HG02840 (cell line): ENCODE measurements around the gene PAXX.

Source experiments
- ATAC-seq: cut with Tn5 transposase; IDR thresholded peaks from one replicate; pipeline ENCODE4 v1.9.1; 2021; ENCODE audit warnings: mild to moderate bottlenecking, moderate library complexity, moderate number of reproducible peaks; ENCODE audit not compliant: unreplicated experiment, low FRiP score

Gene PAXX

DNA sequence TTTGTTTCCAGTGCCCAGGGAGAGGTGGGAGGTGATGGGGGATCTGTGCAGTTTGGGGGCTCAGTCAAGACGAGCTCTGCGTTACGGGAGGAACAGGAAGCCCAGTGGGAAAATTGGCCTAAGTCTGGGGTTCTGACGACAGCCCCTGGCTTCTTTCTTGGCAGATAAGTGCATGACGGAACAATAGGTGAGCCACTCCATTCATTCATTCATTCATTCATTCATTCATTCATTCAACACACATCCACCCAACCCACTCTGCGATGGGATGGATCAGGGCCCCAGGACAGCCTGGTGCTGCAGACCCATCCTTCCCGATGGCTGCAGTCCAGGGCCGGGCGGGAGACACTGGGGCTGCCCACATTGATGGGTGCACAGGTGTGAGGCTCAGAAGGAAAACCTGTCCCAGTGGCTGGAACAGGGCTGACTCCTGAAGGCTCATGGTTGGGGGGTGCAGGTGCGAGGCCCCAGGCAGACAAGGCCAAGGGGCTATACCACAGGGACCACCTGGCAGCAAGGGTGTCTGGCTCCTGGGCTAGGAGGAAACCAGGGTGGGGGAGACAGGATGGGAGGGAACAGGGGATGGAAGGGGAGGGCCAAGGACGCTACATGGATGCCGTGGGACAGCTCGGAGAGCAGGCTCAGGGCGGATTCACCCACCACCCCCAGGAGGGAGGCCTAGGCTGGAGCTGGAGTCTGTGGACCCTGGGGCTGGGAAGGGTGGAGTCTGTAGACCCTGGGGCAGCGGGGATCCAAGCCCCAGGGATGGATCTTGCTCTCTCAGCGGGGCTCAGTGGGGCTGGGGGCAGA, 11.3 kb upstream of the PAXX start:
- no peak for ATAC-seq

DNA sequence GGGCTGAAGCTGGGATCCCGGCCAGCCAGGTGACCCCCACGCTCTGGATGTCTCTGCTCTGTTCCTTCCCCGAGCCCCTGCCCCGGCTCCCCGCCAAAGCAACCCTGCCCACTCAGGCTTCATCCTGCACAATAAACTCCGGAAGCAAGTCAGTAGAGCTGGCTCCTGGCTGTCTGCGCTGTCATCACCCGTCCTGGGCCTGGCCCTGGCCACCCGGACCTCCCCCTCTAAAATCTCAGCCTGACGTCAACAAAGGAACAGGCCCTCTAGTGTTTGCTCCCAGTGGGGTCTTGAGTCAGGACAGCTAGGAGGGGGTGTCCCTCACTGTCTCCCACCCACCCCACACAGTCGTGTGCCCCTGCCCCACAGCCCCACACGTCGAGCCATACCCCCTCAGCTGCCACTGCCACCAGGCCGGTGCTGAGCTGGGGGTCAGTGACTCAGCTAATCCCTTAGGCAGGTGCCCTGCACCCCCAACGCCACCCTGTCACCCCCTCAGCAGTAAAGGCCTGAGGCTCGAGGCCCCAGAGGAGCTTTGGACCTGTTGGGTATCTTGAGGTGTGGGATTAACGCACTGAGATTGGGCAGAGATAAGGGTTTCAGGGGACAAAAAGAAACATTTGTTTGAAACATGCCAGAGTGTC, 10.5 kb upstream of the PAXX start:
- ATAC-seq = no peak

DNA sequence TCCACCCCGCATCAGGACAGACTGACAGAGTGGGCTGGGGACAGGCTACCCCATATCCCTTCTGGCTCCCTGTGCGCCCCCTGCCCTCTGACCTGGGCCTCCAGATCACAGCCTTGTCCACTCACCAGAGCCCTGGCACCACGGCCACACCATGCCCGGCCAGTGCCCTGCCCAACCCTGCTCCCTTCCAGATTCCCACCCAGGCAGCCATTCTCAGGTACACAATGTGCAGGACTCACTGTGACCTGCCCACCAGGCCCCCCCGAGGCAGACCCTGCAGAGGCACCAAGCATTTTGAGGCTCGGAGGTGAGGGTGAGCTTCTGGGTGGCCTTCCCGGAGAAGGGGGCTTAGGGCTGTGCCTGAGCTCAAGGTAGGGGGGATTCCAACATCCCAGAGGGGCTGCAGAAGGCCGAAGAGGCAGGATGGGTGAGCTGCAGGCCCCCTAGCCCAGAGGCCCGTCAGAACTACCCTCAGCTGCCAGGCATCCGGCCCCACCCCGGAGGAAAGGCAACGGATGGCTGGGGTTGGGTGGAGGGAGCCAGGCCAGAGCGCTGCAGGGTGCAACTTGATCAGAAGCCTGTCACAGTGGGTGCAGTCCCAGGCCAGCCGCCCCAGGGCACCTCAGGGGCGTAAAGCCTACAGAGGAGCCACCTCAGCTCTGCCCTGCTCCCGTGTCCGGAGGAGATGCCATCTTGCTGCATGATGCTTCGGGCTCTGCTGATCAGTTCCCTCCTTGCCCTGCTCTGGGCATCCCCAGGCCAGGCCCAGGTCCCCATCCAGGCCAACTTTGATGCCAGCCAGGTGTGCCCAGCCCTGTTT, 9.8 kb upstream of the PAXX start, which contains the start of gene LCNL1:
Gene LCNL1, plus strand, starts transcription at position 762 of the 820 bp plus-strand sequence. CDS start 594 bp downstream, outside the sequence.
- no peak for ATAC-seq

DNA sequence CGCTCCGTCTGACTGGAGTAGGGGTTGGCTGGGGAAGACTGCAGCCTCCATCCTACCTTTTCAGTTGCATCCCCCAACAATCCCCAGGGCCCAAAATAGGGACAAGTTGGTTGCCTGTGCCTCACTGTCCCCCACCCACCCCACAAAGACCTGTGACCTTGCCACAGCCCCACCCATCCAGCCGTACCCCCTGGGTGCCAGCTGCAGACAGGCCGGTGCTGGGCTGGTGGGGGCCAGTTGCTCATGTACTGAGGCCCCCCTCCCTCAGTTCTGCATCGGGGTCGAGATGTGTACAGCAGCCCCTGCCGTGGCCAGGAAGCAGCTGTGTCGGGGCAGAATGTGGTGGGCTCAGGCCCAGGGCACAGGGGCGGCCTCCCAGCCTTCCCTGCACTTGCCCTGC, 9.1 kb upstream of the PAXX start:
- no peak for ATAC-seq

DNA sequence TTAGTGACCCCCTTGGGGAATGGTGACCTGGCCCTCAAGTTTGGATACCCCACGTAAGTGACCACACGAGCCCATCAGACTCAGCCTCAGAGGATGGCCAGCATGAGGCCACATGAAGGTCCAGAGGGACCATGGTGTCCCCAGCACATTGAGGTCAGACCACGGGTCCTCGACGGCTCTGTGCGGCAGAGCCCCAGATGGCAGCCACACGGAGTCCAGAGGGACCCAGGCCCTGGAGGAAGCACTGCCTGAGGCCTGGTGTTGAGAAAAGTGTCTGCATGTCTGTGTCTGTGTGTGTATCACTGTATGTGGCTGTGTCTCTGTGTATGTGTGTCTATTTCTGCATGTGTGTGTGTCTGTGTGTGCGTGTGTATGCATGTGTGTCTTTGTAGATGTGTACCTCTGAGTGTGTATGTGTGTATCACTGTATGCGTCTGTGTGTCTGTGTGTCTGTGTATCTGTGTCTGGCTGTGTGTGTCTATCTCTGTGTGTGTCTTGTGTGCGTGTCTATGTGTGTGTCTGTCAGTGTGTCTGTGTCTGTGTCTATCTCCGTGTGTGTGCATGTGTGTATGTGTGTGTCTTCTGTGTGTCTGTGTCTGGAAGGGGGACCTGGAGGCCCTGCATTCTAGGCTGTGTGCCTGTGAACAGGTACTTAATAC, 8.4 kb upstream of the PAXX start:
- no peak for ATAC-seq

DNA sequence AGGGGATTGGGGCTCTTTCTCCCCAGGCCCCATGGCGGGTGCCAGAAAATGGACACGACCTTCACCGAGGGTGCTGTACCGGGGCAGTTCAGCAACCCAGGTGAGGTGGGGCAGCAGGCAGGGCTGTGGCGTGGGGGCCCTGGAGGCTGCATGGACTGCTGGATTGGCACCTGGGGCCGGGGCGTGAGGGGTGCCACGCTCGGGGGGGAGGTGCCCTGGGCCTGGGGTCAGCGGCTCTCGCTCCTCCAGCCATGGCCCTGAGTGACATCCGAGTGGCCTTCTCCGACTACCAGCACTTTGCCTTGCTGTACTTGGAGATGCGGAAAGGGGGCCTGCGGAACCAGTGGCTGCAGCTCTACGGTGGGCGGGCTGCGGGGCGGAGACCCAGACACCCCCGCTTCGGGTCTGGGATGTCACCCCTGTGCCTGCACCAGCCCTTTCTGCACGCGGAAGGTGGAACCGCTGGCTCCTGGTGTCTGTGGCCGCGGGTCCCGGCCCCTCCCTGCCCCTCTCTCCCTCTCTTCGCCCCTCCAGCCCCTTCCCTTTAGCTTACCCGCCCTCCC, 7.7 kb upstream of the PAXX start:
- no peak for ATAC-seq

DNA sequence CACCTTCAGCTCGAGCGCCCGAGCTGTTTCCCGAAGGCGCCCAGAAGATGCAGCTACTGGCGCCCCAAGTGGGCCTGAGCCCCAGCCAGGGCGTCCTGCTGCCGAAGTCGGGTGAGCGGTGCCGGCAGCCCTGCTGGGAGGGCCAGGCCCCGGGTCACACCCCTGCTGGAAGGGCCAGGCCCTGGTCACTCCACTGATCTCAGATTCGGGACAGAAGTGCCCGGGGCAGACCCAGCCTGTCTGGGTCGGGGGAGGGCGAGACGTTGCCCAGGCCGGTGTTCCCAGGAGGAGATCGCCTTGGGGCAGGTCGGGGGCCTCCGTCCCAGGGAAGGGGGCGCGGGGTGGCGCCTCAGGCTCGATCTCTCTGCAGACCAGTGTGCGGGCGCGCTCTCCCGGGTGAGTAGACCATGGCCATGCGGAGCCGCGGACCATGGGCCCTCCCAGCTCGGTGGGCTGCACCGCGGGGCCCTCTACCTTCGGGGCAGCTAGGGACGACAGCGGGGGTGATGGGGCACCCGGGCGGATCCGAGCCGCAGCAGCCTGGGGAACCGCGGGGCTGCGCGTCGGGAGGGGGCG, 7.1 kb upstream of the PAXX start:
- no peak for ATAC-seq

DNA sequence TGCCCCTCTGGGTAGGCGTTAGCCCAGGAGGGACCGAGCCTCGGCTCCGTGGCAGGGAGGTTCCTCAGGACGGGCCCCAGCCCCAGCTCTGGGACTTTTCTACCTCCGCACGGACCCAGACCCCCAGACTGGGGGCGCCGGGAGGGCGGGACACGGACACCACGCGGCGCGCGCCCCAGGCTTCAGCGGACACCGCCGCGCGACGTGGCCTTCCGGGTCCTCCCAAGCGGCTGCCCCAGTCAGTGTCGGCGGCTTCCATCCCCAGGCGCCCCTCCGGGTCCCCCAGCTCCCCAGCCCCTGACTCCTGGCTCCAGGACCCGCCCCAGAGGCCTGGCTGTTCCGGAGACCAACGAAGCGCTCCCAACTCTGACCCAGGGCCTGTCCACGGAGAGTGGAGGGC, 6.4 kb upstream of the PAXX start:
- ATAC-seq = no peak

DNA sequence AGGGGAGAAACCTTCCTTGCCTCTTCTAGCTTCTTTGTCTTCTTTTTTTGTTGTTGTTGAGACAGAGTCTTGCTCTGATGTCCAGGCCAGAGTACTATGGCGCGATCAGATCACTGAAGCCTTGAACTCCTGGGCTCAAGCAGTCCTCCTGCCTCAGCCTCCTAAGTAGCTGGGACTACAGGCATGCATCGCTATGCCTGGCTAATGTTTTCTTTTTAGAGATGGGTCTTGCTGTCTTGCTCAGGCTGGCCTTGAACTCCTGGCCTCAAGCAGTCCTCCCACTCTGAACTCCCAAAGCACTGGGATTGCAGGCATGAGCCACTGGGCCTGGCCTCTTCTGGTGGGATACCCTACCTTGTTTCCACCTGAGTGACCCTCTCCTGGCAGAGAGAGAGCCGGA, 3.4 kb upstream of the PAXX start:
- no peak for ATAC-seq

DNA sequence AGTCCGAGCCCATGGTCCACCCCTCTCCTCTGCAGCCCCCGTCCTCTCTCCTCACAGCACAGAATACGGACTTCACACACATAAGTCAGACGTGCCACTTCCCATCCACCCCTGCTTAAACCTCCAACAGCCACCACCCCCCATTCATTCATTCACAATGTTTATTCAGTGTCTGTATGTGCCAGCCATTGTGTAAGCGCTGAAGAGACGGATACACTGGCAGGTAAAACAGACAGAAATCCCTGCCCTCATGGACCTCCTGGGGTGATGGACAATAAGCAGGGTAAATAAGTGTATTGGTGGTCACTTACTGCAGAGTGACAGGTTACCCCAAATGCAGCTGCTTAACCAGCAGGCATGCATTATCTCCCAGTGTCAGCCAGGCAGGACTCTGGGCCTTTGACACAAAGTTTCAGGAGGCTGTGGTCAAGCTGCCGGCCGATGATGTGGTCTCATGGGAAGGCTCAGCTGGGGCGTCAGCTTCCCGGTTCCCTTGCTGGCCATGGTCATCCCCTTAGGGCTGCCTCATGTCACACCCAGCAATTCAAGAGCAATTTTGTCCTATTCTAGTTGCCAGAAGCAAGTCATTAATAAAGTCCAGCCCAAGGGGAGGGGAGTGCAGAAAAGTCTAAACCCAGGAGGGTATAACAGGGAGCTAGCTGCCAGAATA, 1.8 kb upstream of the PAXX start:
- ATAC-seq = no peak

DNA sequence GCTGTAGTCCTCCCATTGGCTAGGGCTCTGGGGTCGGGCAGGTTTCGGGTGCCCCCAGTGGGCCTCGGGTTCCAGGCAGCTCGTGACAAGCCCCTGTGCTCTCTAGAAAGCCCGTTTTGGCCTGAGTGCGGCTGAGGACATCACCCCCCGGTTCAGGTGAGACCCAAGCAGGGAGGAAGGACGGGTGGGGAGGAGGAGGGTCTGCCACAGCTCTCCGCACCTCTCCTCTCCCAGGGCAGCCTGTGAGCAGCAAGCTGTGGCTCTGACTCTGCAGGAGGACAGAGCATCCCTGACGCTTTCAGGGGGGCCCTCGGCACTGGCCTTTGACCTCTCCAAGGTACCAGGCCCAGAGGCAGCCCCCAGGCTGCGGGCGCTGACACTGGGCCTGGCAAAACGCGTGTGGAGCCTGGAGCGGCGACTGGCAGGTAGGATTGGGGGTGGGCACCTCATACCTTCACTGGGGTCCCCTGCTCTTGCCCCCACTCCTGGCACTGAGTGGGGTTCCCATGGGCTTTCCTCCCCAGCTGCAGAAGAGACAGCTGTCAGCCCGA, 672 bp downstream of the PAXX start:
- ATAC-seq = no peak

DNA sequence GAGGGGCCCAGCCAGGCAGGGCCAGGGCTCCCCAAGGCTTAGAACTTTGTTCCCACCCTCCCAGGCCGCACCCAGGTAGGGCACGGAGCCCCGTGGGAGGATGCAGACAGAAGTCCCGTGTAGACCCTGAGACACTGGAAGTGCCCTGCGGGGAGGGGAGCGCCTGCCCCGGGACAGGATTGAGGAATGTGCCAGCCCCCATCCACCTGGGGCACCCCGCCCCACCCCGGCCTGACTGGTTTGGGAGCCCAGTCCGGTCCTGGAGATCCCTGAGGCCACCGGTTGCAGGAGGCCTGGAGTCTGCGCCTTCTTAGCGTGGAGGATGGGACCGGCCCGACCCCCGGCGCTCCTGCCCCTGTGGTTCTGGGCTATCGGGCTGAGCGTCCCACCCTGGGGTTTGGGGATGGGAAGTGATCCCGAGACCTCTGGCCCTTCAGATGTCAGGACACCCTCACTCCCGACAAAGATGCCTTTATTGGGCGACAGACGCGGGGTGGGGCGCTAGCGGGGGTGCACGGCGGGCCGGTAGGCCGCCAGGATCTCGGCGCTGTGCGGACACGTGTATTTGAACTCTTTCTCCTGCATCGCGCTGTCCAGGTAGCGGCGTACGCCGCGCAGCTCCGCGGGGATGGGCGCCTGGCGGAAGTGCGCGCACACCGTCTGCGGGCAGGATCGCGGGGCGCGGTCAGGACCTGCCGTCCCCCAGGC, 2.1 kb downstream of the PAXX start:
- no peak for ATAC-seq

DNA sequence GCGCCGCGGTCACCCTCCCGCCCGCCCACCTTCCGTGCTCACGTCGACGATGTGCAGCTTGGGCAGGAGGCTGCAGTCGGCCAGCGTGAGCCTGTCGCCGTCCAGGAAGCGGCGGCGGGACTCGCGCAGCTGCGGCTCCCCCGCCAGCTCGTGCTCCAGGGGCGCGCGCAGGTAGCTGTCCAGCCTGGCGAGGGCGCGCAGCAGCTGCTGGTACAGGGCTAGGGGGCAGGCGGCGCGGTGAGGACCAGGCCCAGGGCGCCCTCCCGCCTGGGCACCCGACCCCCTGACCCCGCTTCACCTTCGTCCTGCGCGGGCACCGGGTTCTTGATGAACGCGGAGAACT, 2.6 kb downstream of the PAXX start:
- ATAC-seq = no peak

DNA sequence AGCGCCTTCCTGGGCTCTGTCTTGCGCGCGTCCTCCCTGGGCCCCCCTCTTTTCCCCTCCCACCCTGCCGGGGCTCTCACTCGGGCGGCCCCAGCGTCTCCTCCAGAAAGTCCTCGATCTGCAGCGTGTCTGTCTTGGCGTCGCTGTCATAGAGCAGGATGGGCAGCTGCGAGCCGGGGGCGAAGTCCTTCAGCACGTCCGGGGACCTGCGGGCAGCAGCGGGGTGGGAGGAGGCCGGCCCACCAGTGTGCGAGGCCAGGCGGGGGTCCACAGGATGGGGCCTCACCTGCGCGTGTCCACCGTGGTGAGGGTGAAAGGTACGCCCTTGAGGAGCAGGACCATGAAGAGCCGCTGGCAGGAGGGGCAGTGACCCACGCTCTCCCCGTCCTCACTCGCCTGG, 3.1 kb downstream of the PAXX start:
- no peak for ATAC-seq

DNA sequence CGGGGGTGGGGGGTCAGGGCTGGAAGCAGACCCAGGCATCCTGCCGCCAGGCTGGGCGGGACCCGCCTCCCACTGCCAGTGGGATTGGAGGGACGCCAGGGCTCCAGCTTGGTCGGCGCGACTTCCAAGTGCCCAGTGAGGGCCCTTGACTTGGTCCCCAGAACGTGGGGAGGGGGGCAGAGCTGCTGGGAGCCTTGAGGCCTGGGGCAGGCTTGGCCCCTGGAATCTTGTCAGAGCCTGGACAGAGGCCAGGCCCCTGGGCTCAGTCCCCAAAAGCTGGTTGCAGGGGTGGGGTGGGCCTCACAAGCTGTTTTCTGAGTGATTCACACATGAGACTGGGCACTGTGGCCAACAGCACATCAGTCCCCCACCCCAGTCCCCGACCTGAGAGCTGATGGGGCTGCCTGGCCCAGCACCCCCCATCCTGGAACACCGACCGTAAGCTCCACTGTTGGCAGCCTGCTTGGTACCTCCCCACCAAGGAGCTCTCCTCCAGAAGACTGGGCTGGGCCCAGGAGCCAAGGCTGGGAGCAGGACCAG, 3.6 kb downstream of the PAXX start:
- ATAC-seq = no peak

DNA sequence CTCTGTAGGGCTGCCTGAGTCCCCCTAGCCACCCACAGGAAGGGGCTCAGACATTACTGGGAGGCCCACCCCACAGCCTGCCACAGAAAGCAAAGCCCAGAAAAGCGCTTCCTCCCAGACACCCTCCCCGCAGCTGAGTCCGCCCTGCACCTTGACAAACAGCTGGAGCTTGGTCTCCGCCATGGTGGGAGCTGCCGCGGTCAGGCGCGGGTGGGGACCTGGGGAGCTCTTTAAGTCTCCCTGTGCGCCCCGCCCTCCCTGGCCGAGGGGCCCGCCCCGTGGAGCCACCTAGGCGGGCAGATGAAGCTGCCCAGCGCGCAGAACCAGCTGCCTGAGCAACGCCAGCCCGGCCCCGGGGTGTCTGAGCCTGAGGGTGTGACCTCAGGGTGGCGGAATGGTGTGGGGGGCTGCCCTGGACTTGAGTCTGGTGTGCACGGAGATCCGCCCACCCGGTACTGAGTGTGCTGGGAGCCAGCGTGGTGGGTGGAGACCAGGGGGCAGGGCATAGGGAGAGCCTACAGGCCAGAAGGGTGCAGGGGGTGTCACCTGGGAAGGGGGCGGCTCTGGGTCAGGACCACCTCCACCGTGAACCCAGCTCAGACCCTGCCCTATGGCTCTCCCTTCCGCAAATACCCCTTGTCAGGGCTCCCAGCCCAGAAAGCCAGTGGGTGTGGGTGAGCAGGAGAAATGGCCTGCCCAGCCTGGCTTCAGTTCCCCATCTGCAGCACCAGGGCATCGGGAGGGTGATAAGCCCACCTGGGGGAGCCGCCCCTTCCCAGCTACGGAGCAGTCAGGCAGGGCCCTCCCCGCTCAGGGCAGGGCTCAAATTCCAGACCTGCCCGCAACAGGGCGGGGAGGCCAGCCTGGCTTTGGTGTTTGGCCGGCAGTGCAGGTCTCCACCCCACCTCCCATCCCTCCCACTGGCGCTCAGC, 4.4 kb downstream of the PAXX start, which contains the start of gene CLIC3:
Gene CLIC3, minus strand, starts transcription at position 208 of the 932 bp plus-strand sequence. Its CDS starts 25 bp downstream, at position 183.
- no peak for ATAC-seq

DNA sequence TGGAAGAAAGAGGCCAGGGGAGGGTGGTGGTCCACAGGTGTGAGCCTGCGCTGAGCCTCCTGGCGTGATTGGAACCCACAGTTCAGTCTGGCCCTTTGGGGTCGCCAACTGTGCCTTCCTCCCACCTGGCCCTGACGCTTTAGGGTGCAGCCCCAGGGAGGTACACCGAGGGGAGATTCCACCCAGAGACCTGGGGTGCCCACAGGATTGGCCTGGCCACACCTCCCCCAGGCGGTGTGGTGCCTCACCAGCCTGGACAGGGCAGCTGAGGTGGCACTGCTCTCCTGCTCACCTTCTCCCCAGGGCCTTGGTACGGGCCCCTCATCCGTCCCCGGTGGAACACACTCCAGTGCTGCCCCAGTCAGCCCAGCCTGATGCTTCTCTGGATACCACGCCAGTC, 5.1 kb downstream of the PAXX start:
- no peak for ATAC-seq
